GM12878 (cell line): ENCODE measurements around the gene GRAMD1B. TPM values are rescaled to one million over a fixed set of nuclear protein-coding genes. Genes with fewer than 3 reads are reported as not detected.

Experiments
- ETV6 ChIP-seq, 2 experiments: fragments of 450-650 bp in 1 of 2; IDR thresholded peaks in 1 of 2; conservative IDR thresholded peaks in 1 of 2; 2 replicates each; pipeline ENCODE4 v1.6.1; 2014; ENCODE audit warnings: antibody characterized with exemption in 1 of 2, borderline replicate concordance in 1 of 2, low read depth in 1 of 2, mild to moderate bottlenecking in 1 of 2, moderate library complexity in 1 of 2
- IKZF1 ChIP-seq: fragments of 450-650 bp; conservative IDR thresholded peaks from 2 replicates; pipeline ENCODE4 v1.6.1; 2017; ENCODE audit warnings: antibody characterized with exemption, mild to moderate bottlenecking
- IKZF2 ChIP-seq, 2 experiments: fragments of 450-650 bp; IDR thresholded peaks; 2 replicates each; pipeline ENCODE4 v1.6.1; 2017; ENCODE audit warnings: mild to moderate bottlenecking in 2 of 2, moderate library complexity in 2 of 2
- POLR2AphosphoS5 ChIP-seq: IDR thresholded peaks from 2 replicates; pipeline ENCODE4 v1.6.1; 2011; ENCODE audit warnings: mild to moderate bottlenecking, low read length, inconsistent platforms
- RAD51 ChIP-seq: fragments of 450-650 bp; IDR thresholded peaks from 2 replicates; pipeline ENCODE4 v1.6.1; 2016; ENCODE audit warnings: moderate library complexity, mild to moderate bottlenecking, inconsistent platforms
- SMAD5 ChIP-seq: IDR thresholded peaks from 2 replicates; pipeline ENCODE4 v1.6.1; 2016; ENCODE audit warnings: antibody characterized with exemption, low read depth
- ZNF207 ChIP-seq: fragments of 450-650 bp; IDR thresholded peaks from 2 replicates; pipeline ENCODE4 v1.6.1; 2014; ENCODE audit warnings: antibody characterized with exemption, mild to moderate bottlenecking, borderline replicate concordance
- ZNF622 ChIP-seq: fragments of 450-650 bp; IDR thresholded peaks from 2 replicates; pipeline ENCODE4 v1.6.1; 2017; ENCODE audit warnings: mild to moderate bottlenecking, inconsistent platforms
- polyA plus RNA-seq, 11 experiments: library from polyadenylated mRNA; depleted of rRNA in 4 of 11; unstranded in 6 of 11; stranded (reverse) in 5 of 11; fragments of >200 nt; fragmentation: Nextera tagmentation in 4 of 11; fragmentation: Illumina TruSeq in 1 of 11; extraction: Ambion mirVana in 4 of 11; extraction: Trizol in 1 of 11; gene quantifications; 1 replicate in 1 of 11; 2 replicates in 10 of 11; pipeline versions ENCODE4 v1.2.1 to v1.2.3, GENCODE V29; 2011 to 2016; ENCODE audit warnings: inconsistent platforms in 2 of 11, missing spikeins in 2 of 11, low read depth in 1 of 11
- total RNA-seq, 4 experiments: library from RNA; depleted of rRNA in 3 of 4; stranded (reverse); fragments of >200 nt in 3 of 4; fragmentation: Illumina TruSeq in 1 of 4; extraction: Trizol in 1 of 4; gene quantifications; 2 replicates each; pipeline versions ENCODE4 v1.2.1 to v1.2.3, GENCODE V29; 2013 to 2021
- TF ChIP-seq, protein P1 (sequence below): fragments of 450-650 bp; IDR thresholded peaks from 2 replicates; pipeline ENCODE4 v1.6.1; 2017; ENCODE audit warnings: antibody characterized with exemption, mild to moderate bottlenecking, moderate library complexity
- TF ChIP-seq, protein P2 (sequence below): fragments of 150-350 bp; IDR thresholded peaks from 2 replicates; pipeline ENCODE4 v1.6.1; 2016; ENCODE audit warnings: low read depth, low read length
- TF ChIP-seq, protein P3 (sequence below): fragments of 450-650 bp; IDR thresholded peaks from 2 replicates; pipeline ENCODE4 v1.6.1; 2016; ENCODE audit warnings: mild to moderate bottlenecking
- TF ChIP-seq, protein P4 (sequence below): fragments of 450-650 bp; IDR thresholded peaks from 2 replicates; pipeline ENCODE4 v1.6.1; 2017; ENCODE audit warnings: low read depth, mild to moderate bottlenecking, moderate library complexity
- TF ChIP-seq, protein P5 (sequence below), 3 experiments: IDR thresholded peaks in 2 of 3; conservative IDR thresholded peaks in 1 of 3; 2 replicates each; pipeline ENCODE4 v1.5.1; 2011; ENCODE audit warnings: low read depth in 3 of 3, low read length in 3 of 3, mild to moderate bottlenecking in 3 of 3, control low read depth in 2 of 3, moderate library complexity in 2 of 3, inconsistent platforms in 1 of 3, mixed read lengths in 1 of 3; ENCODE audit not compliant: control insufficient read depth in 2 of 3, insufficient read depth in 1 of 3; ENCODE audit errors: extremely low read depth in 1 of 3
- TF ChIP-seq, protein P6 (sequence below): IDR thresholded peaks from 2 replicates; pipeline ENCODE4 v1.6.1; 2012; ENCODE audit warnings: low read depth, low read length, improper control_type of control experiment

Gene GRAMD1B
- total and polyA plus RNA-seq, 10 of the 15 experiments (the other 5 are each of a cell fraction or from before 2014, with no cell fraction given) = 1.9 to 49.1 (median 26.9) TPM

DNA sequence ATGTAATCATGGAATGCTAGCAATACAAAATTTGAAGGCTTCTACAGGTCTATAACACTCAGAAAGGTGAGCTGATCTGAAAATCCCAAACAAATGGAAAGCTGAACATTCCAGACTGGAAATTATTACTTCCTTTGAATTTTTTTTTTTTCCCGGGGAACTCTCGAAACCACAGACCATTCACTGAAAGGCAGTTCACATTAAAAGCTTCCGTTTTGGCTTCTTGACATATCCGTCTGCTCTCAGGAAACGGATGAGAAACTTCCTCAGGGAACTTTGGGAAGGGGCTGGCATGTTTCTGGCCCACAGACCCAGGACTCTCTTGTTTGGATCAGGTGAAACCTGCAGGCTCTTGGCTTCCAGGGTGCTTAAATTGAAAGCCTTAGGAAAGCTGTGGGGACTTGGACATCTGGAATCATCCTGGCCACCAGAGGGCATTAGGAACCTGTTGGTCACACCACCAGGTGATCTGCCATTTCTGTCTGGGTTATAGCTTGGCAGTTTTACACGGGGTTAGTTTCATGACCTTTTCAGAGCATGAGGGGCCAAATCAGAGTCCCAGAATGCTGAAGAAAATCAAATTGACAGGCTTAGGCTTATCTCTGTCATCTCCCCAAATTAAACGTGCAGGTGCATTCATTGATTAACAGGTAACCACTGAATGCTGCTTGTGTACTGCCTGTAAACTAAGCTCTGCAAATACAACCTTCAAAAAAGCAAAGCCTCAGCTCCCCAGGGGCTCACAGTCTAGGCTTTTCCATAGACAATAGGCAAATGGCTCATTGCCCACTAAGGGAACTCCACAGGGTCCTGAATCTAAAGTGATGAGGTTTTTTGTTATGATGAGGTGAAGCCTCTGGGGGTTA is 22.7 kb upstream of the GRAMD1B start (continued):
- TF ChIP-seq SMAD5 = no peak
- peak; percentile 86 for TF ChIP-seq IKZF1
- TF ChIP-seq, protein P1, sequence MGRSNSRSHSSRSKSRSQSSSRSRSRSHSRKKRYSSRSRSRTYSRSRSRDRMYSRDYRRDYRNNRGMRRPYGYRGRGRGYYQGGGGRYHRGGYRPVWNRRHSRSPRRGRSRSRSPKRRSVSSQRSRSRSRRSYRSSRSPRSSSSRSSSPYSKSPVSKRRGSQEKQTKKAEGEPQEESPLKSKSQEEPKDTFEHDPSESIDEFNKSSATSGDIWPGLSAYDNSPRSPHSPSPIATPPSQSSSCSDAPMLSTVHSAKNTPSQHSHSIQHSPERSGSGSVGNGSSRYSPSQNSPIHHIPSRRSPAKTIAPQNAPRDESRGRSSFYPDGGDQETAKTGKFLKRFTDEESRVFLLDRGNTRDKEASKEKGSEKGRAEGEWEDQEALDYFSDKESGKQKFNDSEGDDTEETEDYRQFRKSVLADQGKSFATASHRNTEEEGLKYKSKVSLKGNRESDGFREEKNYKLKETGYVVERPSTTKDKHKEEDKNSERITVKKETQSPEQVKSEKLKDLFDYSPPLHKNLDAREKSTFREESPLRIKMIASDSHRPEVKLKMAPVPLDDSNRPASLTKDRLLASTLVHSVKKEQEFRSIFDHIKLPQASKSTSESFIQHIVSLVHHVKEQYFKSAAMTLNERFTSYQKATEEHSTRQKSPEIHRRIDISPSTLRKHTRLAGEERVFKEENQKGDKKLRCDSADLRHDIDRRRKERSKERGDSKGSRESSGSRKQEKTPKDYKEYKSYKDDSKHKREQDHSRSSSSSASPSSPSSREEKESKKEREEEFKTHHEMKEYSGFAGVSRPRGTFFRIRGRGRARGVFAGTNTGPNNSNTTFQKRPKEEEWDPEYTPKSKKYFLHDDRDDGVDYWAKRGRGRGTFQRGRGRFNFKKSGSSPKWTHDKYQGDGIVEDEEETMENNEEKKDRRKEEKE = no peak
- TF ChIP-seq RAD51 = no peak
- TF ChIP-seq, protein P2, sequence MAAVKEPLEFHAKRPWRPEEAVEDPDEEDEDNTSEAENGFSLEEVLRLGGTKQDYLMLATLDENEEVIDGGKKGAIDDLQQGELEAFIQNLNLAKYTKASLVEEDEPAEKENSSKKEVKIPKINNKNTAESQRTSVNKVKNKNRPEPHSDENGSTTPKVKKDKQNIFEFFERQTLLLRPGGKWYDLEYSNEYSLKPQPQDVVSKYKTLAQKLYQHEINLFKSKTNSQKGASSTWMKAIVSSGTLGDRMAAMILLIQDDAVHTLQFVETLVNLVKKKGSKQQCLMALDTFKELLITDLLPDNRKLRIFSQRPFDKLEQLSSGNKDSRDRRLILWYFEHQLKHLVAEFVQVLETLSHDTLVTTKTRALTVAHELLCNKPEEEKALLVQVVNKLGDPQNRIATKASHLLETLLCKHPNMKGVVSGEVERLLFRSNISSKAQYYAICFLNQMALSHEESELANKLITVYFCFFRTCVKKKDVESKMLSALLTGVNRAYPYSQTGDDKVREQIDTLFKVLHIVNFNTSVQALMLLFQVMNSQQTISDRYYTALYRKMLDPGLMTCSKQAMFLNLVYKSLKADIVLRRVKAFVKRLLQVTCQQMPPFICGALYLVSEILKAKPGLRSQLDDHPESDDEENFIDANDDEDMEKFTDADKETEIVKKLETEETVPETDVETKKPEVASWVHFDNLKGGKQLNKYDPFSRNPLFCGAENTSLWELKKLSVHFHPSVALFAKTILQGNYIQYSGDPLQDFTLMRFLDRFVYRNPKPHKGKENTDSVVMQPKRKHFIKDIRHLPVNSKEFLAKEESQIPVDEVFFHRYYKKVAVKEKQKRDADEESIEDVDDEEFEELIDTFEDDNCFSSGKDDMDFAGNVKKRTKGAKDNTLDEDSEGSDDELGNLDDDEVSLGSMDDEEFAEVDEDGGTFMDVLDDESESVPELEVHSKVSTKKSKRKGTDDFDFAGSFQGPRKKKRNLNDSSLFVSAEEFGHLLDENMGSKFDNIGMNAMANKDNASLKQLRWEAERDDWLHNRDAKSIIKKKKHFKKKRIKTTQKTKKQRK = no peak
- no peak for TF ChIP-seq ETV6 (conservative IDR thresholded peaks at IDR 0.05 in 1 of 2, IDR thresholded peaks at IDR 0.05 in 1 of 2; ENCODE audit: borderline replicate concordance in 1 of 2, low read depth in 1 of 2)
- no peak for TF ChIP-seq ZNF622
- TF ChIP-seq, protein P3, sequence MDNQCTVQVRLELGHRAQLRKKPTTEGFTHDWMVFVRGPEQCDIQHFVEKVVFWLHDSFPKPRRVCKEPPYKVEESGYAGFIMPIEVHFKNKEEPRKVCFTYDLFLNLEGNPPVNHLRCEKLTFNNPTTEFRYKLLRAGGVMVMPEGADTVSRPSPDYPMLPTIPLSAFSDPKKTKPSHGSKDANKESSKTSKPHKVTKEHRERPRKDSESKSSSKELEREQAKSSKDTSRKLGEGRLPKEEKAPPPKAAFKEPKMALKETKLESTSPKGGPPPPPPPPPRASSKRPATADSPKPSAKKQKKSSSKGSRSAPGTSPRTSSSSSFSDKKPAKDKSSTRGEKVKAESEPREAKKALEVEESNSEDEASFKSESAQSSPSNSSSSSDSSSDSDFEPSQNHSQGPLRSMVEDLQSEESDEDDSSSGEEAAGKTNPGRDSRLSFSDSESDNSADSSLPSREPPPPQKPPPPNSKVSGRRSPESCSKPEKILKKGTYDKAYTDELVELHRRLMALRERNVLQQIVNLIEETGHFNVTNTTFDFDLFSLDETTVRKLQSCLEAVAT = no peak
- TF ChIP-seq, protein P4, sequence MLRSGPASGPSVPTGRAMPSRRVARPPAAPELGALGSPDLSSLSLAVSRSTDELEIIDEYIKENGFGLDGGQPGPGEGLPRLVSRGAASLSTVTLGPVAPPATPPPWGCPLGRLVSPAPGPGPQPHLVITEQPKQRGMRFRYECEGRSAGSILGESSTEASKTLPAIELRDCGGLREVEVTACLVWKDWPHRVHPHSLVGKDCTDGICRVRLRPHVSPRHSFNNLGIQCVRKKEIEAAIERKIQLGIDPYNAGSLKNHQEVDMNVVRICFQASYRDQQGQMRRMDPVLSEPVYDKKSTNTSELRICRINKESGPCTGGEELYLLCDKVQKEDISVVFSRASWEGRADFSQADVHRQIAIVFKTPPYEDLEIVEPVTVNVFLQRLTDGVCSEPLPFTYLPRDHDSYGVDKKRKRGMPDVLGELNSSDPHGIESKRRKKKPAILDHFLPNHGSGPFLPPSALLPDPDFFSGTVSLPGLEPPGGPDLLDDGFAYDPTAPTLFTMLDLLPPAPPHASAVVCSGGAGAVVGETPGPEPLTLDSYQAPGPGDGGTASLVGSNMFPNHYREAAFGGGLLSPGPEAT = peak; percentile 92
- TF ChIP-seq, protein P5, sequence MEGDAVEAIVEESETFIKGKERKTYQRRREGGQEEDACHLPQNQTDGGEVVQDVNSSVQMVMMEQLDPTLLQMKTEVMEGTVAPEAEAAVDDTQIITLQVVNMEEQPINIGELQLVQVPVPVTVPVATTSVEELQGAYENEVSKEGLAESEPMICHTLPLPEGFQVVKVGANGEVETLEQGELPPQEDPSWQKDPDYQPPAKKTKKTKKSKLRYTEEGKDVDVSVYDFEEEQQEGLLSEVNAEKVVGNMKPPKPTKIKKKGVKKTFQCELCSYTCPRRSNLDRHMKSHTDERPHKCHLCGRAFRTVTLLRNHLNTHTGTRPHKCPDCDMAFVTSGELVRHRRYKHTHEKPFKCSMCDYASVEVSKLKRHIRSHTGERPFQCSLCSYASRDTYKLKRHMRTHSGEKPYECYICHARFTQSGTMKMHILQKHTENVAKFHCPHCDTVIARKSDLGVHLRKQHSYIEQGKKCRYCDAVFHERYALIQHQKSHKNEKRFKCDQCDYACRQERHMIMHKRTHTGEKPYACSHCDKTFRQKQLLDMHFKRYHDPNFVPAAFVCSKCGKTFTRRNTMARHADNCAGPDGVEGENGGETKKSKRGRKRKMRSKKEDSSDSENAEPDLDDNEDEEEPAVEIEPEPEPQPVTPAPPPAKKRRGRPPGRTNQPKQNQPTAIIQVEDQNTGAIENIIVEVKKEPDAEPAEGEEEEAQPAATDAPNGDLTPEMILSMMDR (IDR thresholded peaks at IDR 0.05 in 2 of 3, conservative IDR thresholded peaks at IDR 0.05 in 1 of 3; ENCODE audit: control insufficient read depth in 2 of 3, extremely low read depth in 1 of 3, insufficient read depth in 1 of 3, low read depth in 3 of 3, low read length in 3 of 3) = peak; percentile 79 to 81 (median 80)
- no peak for TF ChIP-seq ZNF207
- no peak for TF ChIP-seq POLR2AphosphoS5
- peak; percentile 94 to 95 for TF ChIP-seq IKZF2 (IDR thresholded peaks at IDR 0.05)
- TF ChIP-seq, protein P6, sequence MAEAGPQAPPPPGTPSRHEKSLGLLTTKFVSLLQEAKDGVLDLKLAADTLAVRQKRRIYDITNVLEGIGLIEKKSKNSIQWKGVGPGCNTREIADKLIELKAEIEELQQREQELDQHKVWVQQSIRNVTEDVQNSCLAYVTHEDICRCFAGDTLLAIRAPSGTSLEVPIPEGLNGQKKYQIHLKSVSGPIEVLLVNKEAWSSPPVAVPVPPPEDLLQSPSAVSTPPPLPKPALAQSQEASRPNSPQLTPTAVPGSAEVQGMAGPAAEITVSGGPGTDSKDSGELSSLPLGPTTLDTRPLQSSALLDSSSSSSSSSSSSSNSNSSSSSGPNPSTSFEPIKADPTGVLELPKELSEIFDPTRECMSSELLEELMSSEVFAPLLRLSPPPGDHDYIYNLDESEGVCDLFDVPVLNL = no peak
